Measurements from ENCODE around the gene CYP4Z1.
"Not testable (repeated sequence)": the region's sequence is repeated elsewhere in the genome, so short reads cannot be mapped to it uniquely, and the experiment has no call there.

Gene CYP4Z1, protein sequence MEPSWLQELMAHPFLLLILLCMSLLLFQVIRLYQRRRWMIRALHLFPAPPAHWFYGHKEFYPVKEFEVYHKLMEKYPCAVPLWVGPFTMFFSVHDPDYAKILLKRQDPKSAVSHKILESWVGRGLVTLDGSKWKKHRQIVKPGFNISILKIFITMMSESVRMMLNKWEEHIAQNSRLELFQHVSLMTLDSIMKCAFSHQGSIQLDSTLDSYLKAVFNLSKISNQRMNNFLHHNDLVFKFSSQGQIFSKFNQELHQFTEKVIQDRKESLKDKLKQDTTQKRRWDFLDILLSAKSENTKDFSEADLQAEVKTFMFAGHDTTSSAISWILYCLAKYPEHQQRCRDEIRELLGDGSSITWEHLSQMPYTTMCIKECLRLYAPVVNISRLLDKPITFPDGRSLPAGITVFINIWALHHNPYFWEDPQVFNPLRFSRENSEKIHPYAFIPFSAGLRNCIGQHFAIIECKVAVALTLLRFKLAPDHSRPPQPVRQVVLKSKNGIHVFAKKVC

DNA sequence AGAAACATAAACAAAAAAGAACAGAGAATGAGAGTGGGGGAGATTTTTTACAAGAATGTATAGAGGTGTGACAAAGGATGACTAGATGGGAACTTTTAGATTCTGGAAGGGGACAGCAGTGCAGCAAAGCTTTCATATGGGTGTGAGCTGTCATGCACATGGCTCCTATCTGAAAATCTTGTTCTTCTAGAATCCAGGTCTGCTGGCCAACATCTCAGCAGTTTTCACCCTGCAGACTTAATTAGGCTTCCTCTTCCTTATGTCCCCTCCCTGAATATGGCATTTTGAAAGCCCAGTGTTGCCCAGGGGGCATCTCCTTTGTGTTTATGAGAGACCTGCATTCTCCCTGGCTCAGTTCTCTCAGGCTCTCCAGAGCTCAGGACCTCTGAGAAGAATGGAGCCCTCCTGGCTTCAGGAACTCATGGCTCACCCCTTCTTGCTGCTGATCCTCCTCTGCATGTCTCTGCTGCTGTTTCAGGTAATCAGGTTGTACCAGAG is at the start of gene CYP4Z1:
CYP4Z1 (plus strand) TSS at position 135 of the 498 bp plus-strand sequence; CDS start at position 395, 260 bp downstream.
- peaks cover 31% of the 10 kb centered on the region for H3K27me3 Mint-ChIP-seq
- H3K9me3 Mint-ChIP-seq = no peaks in the 10 kb centered on the region
- H3K4me1 Mint-ChIP-seq = no peaks in the 10 kb centered on the region
- H3K27ac Mint-ChIP-seq = no peak within 1 kb of the TSS
- no peaks in the 10 kb centered on the region for H3K36me3 Mint-ChIP-seq
- no peak for DNase-seq
- CTCF ChIA-PET = no interaction called here
- no peak within 1 kb of the TSS for H3K4me3 Mint-ChIP-seq

DNA sequence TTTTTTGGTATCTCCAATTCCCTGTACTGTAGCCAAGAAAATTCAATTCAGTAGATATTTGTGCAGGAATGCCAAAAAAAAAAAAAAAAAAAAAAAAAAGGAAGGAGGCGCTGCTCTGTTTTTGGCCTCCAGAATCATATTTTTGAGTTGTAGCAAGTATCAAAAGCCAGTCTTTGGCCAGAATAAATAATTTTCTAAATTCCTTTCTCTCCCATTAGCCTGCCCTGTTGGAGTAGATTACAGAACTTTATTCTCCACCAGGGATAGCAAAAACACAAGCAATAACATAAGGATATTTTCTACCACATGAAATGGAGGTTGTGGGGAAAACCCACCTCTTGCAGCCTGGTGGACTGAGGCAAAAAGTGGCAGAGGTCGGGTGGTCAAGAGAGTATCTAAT is 46.0 kb upstream of the CYP4Z1 start:
- Mint-ChIP-seq H3K27ac (no peak overlapping the region), H3K4me3 (no peak overlapping the region), H3K9me3 (no peaks in the 10 kb centered on the region), H3K4me1 (no peaks in the 10 kb centered on the region), H3K36me3 (no peaks in the 10 kb centered on the region), H3K27me3 (peaks cover 39% of the 10 kb centered on the region)
- CTCF ChIA-PET = no interaction called here
- DNase-seq = no peak

DNA sequence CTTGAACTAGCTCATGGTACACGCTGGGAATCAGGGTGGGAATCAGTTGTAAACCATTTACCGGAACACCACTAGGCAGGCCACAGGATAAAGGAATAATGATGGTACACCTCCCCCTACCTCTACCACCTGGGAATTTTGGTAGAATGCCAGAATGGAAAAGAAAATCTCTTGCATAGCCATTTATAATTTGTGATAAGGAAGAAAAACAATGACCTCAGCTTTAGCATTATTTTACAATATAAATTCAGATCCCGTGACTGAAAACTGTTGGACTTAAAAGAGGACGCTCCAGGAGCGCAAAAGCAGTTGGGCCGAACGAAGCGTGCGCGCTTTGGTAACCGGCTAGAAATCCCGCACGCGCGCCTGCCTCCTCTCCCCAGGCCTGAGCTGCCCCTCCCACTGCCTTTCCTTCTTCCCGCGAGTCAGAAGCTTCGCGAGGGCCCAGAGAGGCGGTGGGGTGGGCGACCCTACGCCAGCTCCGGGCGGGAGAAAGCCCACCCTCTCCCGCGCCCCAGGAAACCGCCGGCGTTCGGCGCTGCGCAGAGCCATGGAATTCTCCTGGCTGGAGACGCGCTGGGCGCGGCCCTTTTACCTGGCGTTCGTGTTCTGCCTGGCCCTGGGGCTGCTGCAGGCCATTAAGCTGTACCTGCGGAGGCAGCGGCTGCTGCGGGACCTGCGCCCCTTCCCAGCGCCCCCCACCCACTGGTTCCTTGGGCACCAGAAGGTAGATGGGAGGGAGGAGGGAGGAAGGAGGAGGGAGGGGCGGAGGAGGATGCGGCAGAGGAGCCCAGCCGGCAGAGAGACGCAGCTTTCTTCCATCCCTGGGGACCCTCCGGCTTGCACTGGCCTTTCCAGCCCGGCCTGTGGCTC is 43.5 kb upstream of the CYP4Z1 start, which contains the start of gene CYP4X1:
CYP4X1 (plus strand) TSS at position 402 of the 873 bp plus-strand sequence; CDS start at position 551, 149 bp downstream.
- Mint-ChIP-seq H3K27me3 (peaks cover 39% of the 10 kb centered on the region), H3K36me3 (no peaks in the 10 kb centered on the region), H3K9me3 (no peaks in the 10 kb centered on the region), H3K4me1 (no peaks in the 10 kb centered on the region), H3K27ac (no peak within 1 kb of the TSS), H3K4me3 (no peak within 1 kb of the TSS)
- CTCF ChIA-PET = no interaction called here
- DNase-seq = no peak

DNA sequence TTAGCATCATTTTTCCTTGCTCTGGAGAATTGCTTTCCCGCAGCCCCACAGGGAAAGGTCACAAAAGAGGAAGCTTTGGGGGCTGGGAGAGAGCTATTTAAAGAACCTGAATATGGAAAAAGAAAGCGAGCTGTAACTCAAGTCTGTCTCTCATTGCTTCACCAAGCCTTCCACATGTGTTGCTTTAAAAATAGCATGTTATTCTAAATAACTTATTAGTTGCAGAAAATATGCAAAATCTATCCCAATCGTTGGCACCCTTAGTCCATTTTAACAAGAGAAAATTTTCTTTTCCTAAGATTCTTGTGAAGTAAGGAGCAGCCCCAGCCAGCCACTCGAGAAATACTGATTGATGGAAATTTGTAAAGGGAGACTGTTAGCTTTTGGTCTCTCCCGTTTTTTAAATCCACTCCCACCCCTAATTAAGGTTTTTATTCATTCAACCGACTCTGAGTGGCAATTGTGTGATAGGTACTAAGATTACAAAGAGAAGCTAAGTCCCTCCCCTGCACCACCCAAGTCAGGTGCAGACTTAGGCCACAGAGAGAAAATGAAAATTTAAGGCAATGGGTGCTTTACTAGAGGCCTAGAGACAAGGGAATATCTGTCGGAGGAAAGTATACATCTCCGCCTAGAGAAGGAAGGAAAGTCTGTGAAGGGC is 42.8 kb upstream of the CYP4Z1 start:
- H3K27me3 Mint-ChIP-seq = peaks cover 39% of the 10 kb centered on the region
- CTCF ChIA-PET = no interaction called here
- H3K4me3 Mint-ChIP-seq = no peak overlapping the region

DNA sequence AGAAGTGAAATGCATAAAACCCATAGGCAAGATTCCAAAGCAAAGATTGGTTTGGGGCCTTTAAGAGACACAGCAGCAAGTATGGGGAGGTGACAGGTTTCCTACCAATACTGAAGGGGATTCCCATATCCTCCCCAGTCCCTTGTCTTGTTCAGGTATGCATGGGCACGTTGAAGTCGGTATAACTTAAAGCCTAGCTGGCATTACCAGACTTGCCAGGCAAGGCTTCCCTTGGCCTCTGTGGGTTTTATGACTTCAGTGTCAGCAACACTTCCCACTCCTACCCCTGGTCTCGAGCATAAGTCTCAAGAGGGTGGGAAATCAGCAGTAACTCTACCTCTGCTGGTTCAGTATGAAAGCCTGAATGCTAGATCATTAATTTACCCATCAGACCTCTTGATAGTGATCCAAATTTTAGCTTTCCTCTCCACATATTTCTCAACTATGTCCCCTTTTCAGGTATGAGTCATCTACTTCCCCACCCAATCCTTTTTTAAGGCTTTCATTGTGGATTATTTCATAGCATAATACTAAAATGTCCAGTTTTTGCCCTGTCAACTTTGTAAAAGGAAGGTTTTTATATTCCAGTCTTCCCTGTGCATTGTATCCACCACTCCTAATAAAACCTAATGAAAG is 36.7 kb upstream of the CYP4Z1 start:
- H3K4me3 Mint-ChIP-seq = no peak overlapping the region
- no peak for DNase-seq
- no peaks in the 10 kb centered on the region for H3K36me3 Mint-ChIP-seq
- H3K4me1 Mint-ChIP-seq = no peaks in the 10 kb centered on the region
- H3K27ac Mint-ChIP-seq = no peak overlapping the region
- CTCF ChIA-PET = no interaction called here
- no peaks in the 10 kb centered on the region for H3K9me3 Mint-ChIP-seq
- H3K27me3 Mint-ChIP-seq = peaks cover 5% of the 10 kb centered on the region

More for the DNA sequence above, 42.8 kb upstream of the CYP4Z1 start:
- Mint-ChIP-seq H3K27ac (no peak overlapping the region), H3K36me3 (no peaks in the 10 kb centered on the region), H3K9me3 (no peaks in the 10 kb centered on the region), H3K4me1 (no peaks in the 10 kb centered on the region)
- DNase-seq = no peak

DNA sequence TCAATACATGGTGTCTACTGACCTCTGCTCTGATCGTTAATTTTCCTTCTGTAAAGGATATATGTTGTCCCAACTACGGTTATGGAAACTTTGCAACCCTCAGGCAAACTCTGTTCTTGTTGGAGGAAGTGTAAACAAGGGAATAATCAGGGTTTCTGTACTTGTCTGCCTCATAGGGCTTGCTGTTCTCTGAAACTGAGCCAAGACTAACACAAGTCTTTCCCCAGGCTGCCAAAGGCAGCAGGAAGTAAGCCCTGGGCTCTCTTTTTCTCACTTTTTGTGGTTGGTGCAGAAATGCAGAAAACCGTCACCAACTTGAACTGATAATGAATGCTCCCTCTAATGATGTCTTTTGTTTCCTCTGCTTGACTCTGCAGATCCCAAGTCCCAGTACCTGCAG is 36.0 kb upstream of the CYP4Z1 start:
- CTCF ChIA-PET = no interaction called here
- no peaks in the 10 kb centered on the region for H3K4me1 Mint-ChIP-seq
- no peak overlapping the region for H3K4me3 Mint-ChIP-seq
- H3K27ac Mint-ChIP-seq = no peak overlapping the region
- no peak for DNase-seq
- no peaks in the 10 kb centered on the region for H3K36me3 Mint-ChIP-seq
- no peaks in the 10 kb centered on the region for H3K9me3 Mint-ChIP-seq
- H3K27me3 Mint-ChIP-seq = peaks cover 5% of the 10 kb centered on the region

DNA sequence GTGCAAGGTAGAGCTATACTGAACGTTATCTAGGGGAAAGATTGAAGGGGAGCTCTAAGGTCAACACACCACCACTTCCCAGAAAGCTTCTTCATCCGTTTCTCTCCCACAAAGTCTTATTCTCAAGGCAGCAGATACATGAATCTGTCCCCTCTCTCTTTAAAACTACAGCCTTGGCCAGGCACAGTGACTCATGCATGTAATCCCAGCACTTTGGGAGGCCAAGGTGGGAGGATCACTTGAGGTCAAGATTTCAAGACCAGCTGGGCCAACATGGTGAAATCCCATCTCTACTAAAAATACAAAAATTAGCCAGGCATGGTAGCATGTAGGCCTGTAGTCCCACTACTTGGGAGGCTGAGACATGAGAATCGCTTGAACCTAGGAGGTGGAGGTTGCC is 35.4 kb upstream of the CYP4Z1 start:
- H3K9me3 Mint-ChIP-seq = no peaks in the 10 kb centered on the region
- DNase-seq = no peak
- no peaks in the 10 kb centered on the region for H3K36me3 Mint-ChIP-seq
- H3K27ac Mint-ChIP-seq = no peak overlapping the region
- H3K4me3 Mint-ChIP-seq = no peak overlapping the region
- peaks cover 5% of the 10 kb centered on the region for H3K27me3 Mint-ChIP-seq
- no peaks in the 10 kb centered on the region for H3K4me1 Mint-ChIP-seq
- CTCF ChIA-PET = no interaction called here

DNA sequence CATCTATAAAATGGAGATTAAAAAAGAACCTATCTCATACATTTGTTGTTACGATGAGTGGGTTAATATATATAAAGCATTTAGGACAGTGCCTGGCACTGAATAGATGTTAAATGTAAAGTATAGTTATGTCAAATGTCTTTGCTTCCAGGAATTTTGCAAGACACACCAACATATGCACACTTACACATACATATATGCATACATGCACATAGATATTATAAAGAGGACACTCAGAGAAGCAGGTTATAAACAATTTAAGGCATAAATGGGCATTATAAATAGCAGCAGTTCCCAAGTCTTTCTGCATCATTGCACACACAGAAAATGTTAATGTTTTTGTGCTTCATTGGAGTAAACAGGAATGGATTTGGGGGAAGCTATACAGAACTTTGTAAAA is 30.3 kb upstream of the CYP4Z1 start:
- peaks cover 5% of the 10 kb centered on the region for H3K27me3 Mint-ChIP-seq
- H3K4me1 Mint-ChIP-seq = no peaks in the 10 kb centered on the region
- CTCF ChIA-PET = no interaction called here
- H3K27ac Mint-ChIP-seq = no peak overlapping the region
- no peak for DNase-seq
- no peak overlapping the region for H3K4me3 Mint-ChIP-seq
- H3K36me3 Mint-ChIP-seq = no peaks in the 10 kb centered on the region
- no peaks in the 10 kb centered on the region for H3K9me3 Mint-ChIP-seq

DNA sequence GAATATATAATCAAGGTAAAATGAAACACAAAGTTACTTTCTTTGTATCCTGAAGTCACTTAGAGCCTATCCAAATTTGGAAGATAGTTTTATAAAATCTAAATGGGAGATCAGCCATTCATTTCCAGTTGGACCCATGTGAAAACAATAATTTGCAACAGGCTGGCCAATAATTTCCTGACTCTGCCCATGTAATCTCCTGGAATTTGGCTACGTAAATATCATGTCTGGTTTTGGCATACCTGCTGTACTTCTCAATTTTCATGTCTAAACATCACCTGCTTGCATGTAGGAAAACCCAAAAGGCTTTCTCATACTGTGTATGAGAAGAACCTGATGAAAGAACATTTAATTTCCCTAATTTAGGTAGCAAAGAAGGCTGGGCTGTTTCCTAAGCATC is 7.7 kb upstream of the CYP4Z1 start:
- CTCF ChIA-PET = no interaction called here
- Mint-ChIP-seq H3K4me3 (no peak overlapping the region), H3K4me1 (peaks cover 3% of the 10 kb centered on the region), H3K9me3 (peaks cover 2% of the 10 kb centered on the region), H3K36me3 (no peaks in the 10 kb centered on the region), H3K27me3 (peaks cover 15% of the 10 kb centered on the region), H3K27ac (no peak overlapping the region)
- DNase-seq = no peak

DNA sequence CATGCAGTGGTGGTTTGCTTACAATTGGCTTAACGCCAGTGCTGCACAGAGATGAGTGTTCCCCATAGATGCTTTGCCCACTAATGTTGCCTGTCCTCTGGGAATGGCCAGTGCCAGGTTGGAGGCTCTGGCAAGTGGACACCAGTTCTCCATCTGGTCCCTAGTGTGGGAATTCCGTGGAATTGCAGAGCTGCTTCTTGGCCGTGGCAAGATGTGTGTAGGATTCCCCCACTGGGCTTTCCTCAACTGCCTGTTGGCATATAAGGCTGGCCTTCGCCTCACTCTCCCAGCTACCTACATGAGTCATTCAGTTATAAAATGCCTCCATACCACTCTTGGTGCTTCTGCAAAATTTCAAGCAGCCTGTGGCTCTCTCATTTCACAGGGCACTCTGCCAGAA is 2.0 kb downstream of the CYP4Z1 start:
- peaks cover 26% of the 10 kb centered on the region for H3K27me3 Mint-ChIP-seq
- DNase-seq, H3K27ac Mint-ChIP-seq, H3K9me3 Mint-ChIP-seq, CTCF ChIA-PET, H3K4me3 Mint-ChIP-seq, H3K4me1 Mint-ChIP-seq, H3K36me3 Mint-ChIP-seq: not testable (repeated sequence)

DNA sequence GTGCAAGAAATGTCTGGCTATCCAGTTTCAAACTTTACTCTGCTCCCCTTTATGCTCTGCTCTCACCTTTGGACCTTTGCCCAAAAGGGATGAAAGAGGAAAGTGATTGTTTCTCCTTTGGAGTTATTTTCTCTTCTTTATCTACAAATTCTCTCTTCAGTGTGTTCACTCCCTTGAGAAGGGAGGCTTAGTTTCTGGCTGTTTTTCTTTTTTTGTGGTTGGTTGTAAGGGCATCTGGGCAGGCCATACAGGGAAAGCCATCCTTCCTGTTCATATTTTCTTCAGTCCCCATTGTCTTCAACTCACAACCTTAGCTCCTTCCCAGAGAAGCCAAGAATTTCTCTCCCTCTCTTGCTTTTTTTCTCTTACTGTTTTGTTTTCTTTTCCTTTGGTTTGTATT is 2.5 kb downstream of the CYP4Z1 start:
- H3K4me3 Mint-ChIP-seq, H3K27ac Mint-ChIP-seq, CTCF ChIA-PET: not testable (repeated sequence)

DNA sequence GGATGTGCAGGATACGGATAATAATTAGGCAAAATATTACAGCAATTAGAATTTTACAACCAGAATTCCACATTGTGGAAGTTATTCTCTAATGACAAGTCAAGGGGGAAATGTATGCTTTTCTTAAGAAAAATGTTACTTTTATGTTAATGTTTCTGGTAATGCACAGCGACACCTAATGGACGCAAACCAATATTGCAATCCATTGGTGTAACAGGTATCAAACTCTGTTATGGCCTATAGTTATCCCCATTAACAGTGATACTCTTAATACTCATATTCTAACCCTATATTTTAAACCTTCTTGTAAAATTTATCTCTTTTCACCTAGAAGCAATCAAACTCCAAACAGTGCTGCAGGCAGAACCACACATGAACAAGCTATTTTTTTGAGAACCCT is 22.3 kb downstream of the CYP4Z1 start:
- H3K4me3 Mint-ChIP-seq, H3K9me3 Mint-ChIP-seq, H3K27ac Mint-ChIP-seq, H3K36me3 Mint-ChIP-seq, H3K27me3 Mint-ChIP-seq, H3K4me1 Mint-ChIP-seq, CTCF ChIA-PET: not testable (repeated sequence)
- DNase-seq = peak; percentile 55

More for the DNA sequence above, 2.5 kb downstream of the CYP4Z1 start:
- not testable (repeated sequence) for DNase-seq, H3K36me3 Mint-ChIP-seq, H3K4me1 Mint-ChIP-seq, H3K9me3 Mint-ChIP-seq
- H3K27me3 Mint-ChIP-seq = peaks cover 26% of the 10 kb centered on the region

DNA sequence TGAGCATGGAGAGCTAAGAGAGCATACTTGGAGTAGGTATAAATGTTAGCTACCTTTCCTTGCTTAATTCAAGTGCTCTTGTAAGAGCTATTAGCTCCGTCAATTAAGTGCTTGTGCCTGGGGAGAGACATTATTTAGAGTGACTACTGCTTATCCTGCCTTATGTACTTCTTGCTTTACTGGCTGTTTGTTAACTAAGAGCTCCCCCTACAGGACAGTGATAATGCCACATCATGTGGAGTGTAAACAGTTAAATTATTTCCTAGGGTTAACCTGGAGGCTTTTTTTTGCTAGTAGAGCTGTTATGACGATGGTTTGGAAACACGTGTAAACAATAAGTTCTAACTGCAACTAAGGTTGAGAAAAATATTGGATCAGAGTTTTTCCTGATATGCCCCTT is 24.4 kb downstream of the CYP4Z1 start:
- DNase-seq, H3K4me1 Mint-ChIP-seq, H3K27me3 Mint-ChIP-seq, H3K4me3 Mint-ChIP-seq, H3K27ac Mint-ChIP-seq, CTCF ChIA-PET, H3K9me3 Mint-ChIP-seq, H3K36me3 Mint-ChIP-seq: not testable (repeated sequence)

DNA sequence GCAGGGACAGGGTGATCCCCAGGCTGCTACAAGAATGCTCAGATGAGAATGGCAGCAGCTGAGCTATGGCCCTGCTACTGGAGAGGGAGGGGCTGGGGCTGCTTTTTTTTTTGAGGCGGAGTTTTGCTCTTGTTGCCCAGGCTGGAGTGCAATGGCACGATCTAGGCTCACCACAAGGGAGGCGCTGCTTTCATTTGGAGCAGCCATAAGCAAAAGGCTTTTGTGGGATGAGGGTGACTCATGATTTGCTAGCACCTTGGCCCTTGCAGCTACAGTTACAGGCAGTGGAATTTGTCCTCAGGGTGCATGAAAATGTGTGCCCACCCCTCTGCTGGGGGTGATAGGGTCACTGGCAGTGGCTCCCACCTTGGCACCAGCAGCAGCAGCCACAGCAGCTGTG is 37.8 kb downstream of the CYP4Z1 start:
- Mint-ChIP-seq H3K36me3 (no peaks in the 10 kb centered on the region), H3K9me3 (peaks cover 3% of the 10 kb centered on the region), H3K4me1 (no peaks in the 10 kb centered on the region), H3K27me3 (peaks cover 3% of the 10 kb centered on the region), H3K27ac (no peak overlapping the region), H3K4me3 (no peak overlapping the region)
- DNase-seq = no peak
- CTCF ChIA-PET = no interaction called here
